Fibroblast of villous mesenchyme (primary cell): ENCODE data around the gene IL37. TPM values are rescaled to one million over a fixed set of nuclear protein-coding genes. Genes with fewer than 3 reads are reported as not detected.

Source experiments
- DNase-seq: peaks from one replicate; pipeline ENCODE4 v3.0.0-alpha.2; 2010; ENCODE audit warnings: low read depth
- H3K4me3 ChIP-seq: 2 replicates; pipeline ENCODE4 v1.5.1; 2011; ENCODE audit warnings: low read depth, mild to moderate bottlenecking, low read length
- total RNA-seq: library from RNA; depleted of rRNA; stranded (reverse); fragments of >200 nt; gene quantifications from 2 replicates; pipeline ENCODE4 v1.2.3, GENCODE V29; 2012
- TF ChIP-seq, protein P1 (sequence below): IDR thresholded peaks from 2 replicates; pipeline ENCODE4 v1.5.1; 2012; ENCODE audit warnings: low read depth, mild to moderate bottlenecking, low read length; ENCODE audit not compliant: insufficient read depth

The IL37 gene
- total RNA-seq, 1 donor: not detected

DNA sequence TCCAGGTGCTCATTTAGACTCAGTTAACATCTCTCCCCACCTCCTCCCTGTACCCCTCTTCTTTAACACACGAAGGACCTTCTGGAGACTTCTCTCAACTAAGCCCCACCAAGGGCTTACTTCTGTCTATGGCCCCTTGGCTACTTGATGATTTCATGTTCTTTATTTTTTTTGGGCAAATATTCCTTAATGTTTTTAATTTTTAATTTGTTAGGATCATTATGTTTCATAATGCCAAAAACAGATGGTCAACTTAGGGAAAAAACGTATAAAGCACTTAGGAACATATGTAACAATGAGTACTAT is 25.9 kb downstream of the IL37 start:
- no peak overlapping the region for H3K4me3 ChIP-seq
- TF ChIP-seq, protein P1, sequence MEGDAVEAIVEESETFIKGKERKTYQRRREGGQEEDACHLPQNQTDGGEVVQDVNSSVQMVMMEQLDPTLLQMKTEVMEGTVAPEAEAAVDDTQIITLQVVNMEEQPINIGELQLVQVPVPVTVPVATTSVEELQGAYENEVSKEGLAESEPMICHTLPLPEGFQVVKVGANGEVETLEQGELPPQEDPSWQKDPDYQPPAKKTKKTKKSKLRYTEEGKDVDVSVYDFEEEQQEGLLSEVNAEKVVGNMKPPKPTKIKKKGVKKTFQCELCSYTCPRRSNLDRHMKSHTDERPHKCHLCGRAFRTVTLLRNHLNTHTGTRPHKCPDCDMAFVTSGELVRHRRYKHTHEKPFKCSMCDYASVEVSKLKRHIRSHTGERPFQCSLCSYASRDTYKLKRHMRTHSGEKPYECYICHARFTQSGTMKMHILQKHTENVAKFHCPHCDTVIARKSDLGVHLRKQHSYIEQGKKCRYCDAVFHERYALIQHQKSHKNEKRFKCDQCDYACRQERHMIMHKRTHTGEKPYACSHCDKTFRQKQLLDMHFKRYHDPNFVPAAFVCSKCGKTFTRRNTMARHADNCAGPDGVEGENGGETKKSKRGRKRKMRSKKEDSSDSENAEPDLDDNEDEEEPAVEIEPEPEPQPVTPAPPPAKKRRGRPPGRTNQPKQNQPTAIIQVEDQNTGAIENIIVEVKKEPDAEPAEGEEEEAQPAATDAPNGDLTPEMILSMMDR: no peak
- DNase-seq: no peak

DNA sequence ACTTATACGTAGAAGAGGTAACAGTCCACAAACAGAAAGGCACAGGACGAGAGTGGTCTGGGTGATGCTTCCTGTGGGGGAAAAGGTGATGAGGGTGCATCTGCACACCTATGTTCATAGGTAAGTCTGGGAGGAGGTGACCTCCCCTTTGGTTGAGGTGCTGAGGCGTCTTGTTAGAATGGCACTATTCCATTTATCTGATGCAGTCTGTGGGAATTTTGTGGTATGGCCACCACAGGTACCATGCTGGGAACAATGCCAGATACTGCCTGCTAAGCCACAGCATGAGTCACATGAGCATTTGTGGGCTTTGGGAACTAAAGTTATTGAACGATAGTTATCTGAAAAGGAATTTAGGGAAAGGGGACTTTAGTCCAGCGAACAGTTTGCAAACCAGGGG is 27.9 kb downstream of the IL37 start:
- TF ChIP-seq, protein P1: no peak
- no peak for DNase-seq
- no peak overlapping the region for H3K4me3 ChIP-seq

DNA sequence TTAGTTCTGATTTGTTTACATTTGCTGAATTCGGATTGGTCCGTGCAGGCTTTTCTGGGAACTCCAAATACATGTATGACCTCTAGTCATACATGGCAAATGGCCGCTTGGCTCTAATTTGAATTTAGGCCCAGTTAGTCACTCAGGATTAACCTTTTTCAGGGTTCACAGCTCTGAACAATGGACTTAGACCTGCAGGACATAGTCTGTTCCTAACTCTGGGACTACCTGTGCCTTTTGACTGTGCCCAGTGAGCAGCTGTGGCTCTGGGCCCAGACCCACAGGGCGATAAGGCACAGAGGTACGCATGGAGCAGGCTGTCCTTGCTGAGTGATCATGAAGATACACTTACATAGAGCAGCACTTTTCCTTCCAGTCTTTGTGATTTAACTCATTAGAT is 28.5 kb downstream of the IL37 start:
- H3K4me3 ChIP-seq: no peak overlapping the region
- TF ChIP-seq, protein P1: no peak
- no peak for DNase-seq

DNA sequence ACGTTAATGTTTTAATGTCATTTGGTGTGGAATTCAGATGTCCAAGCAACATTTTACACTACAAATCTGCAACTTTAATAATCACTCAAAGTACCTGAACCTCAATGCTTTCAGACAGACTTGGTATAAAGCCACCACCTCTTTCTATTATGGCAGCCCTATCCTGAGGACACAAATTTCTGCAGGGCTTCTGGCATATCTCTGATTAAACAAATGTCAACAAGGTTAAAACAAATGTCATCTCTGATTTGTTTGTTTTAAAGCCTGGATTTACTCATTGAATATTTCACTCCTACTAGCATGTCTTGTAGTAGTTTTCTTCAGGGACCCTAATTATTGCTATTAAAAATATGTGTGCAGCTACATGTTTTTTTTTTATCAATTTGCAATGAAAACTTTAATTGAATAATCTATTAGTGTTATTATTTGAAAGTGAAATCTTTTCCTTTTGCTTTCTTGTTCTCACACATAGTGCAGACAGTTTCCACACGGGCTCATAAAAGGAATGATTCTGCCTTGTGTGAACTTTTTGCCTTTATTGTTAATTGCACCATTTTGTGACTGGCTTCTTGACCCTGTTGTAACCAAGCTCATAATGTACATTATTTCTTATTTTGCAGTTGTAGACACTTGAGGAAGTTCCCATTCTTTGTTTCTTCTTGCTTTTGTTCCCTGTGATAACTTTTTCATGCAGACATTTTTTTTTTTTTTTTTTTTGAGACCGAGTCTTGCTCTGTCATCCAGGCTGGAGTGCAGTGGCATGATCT is 30.1 kb downstream of the IL37 start:
- DNase-seq: no peak
- H3K4me3 ChIP-seq: no peak overlapping the region
- TF ChIP-seq, protein P1: no peak

DNA sequence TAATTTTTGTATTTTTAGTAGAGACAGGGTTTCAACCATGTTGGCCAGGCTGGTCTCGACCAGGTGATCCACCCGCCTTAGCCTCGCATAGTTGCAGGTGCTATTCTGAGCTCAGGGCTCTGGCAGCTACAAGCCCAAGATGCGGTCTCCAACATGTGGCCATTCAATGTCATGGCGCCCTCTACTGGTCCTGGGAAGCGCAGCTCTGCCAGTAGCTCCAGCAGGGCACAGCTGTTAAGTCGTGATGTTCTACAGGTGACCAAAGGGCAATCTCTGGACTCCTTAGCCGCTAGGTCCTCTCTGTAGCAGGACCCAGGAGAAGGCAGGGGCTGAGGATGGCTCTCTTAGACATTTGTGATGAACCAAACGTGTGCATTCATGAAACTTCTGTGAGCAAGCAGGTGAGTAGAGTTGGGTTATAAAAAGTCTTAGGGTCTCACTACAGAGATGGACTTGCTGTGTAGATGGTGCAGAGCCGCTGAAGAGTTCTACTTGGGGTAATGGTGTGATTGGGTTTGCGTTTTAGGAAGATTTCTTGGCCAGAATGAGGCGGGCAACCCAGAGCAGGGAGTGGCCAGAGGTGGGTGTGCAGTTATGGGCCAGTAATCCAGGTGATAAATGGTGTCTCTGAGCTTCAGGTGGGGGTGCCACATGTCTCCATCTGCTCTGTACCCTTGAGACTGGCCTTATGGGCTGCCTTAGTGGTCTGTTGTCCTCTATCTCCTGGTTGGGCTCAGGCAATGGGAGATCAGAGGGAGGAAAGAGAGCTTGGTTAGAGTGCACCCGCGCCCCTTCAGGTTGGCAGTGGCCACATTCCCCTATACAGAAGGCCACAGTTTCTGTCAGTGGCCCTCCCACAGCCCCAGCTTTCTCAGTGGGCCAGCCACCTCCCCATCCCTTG is 31.0 kb downstream of the IL37 start:
- DNase-seq: peak; percentile 76
- no peak overlapping the region for H3K4me3 ChIP-seq
- TF ChIP-seq, protein P1: peak; percentile 98

DNA sequence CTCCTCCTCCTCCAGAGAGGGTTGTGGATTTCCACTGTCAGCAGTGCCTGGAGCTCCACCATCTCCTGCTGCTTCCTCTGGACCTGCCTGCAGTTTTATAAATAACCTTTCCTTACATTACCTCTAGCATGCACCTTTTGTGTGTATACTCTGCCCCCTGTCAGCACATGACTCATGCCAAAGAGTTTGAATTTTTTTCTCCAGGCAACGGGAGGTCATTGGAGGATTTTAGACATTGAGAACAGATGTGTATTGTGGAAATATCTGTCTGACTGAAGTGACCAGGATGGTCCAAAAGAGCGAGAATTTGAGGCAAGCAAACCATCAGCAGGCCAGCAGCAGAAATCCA is 31.7 kb downstream of the IL37 start:
- no peak overlapping the region for H3K4me3 ChIP-seq
- TF ChIP-seq, protein P1: no peak
- no peak for DNase-seq
